ENCODE results near the gene FLII. TPM values are rescaled to one million over a fixed set of nuclear protein-coding genes. Genes with fewer than 3 reads are reported as not detected.

The FLII gene
- total RNA-seq, 1 donor from 2014 or later: 716 TPM

DNA sequence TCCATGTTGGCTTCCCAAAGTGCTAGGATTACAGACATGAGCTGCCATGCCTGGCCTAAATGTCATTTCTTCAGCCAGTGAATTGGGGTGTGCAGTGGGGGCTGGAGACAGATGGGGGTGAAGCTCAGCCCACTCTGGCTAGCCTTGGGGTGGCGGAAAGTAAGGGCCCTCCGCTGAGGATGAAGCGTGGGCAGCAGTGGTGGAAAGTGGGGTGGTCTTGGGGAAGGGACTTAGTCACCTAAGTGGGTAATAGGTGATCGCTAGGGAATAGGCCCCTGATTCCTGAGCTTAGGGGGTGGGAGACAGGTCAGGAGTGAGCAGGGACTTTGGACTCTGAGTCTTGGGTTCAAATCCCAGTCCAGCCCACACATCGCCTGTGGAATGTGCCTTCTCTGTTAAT lies 30.9 kb downstream of the FLII start:
- Histone ChIP-seq H3K9me3 (no peaks in the 10 kb centered on the region), H3K27ac (no peak overlapping the region), H3K4me3 (no peak overlapping the region), H3K4me1 (peaks cover 4 to 14% of the 10 kb centered on the region in 2 donors), H3K36me3 (no peaks in the 10 kb centered on the region), H3K27me3 (no peaks in the 10 kb centered on the region)
- TF ChIP-seq CTCF (IDR thresholded peaks at IDR 0.05): no peak
- intact Hi-C loops (cut with DNase I): loop anchor here (5.0 kb wide), 1 partner anchor 85 kb away; the partner anchor contains the start of gene TOP3A
- DNase-seq (ENCODE audit: low spot score in 2 of 2): no peak

GRCh38 chr17:18226284-18226945 lies 32.1 kb downstream of the FLII start:
- intact Hi-C loops (cut with DNase I): loop anchor here (5.0 kb wide), 1 partner anchor 86 kb away; the partner anchor contains the start of gene TOP3A
- no peak for TF ChIP-seq CTCF (IDR thresholded peaks at IDR 0.05)
- no peak for DNase-seq (ENCODE audit: low spot score in 2 of 2)

DNA sequence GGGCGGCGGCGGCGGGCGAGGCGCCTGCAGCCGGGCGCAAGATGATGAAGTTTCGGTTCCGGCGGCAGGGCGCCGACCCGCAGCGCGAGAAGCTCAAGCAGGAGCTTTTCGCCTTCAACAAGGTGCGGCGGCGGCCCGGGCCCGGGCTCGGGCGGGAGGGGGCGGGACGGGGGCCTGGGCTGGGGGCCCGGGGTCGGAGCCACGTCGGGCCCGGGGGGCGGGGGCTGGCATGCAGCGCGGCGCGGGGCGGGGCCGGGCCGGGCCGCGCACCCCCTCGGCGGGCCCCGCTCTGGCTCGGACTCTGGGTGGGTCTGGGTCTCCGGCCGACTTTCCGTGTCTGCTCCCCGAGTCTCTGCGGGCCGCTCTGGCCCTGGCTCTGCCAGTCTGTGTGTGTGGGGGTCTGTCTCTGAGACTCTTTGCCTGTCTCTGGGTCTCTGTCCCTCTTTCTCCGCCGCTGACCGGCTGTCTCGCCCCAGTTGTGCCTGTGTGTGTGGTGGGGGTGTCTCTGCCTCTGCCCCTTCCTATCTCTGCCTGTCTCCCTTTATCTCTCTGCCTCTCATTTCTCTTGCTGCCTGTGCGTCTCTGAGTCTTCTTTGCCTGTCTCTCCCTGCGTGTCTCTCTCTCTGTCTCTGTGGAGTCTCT lies 32.8 kb downstream of the FLII start:
- DNase-seq (ENCODE audit: low spot score in 2 of 2): no peak
- no peak for TF ChIP-seq CTCF (IDR thresholded peaks at IDR 0.05)
- no peaks in the 10 kb centered on the region for H3K9me3 ChIP-seq
- peaks cover 4 to 14% of the 10 kb centered on the region in 2 donors for H3K4me1 ChIP-seq
- H3K4me3 ChIP-seq: peak overlapping the region; percentile 69 to 74
- intact Hi-C loops (cut with DNase I): loop anchor here (1.0 to 5.0 kb wide), 3 partner anchors 35 to 87 kb away; partner anchors contain the start of genes ALKBH5, MIEF2 and TOP3A
- no peaks in the 10 kb centered on the region for H3K36me3 ChIP-seq
- no peaks in the 10 kb centered on the region for H3K27me3 ChIP-seq
- H3K27ac ChIP-seq: peak overlapping the region; percentile 45 to 56

More at GRCh38 chr17:18226284-18226945, 32.1 kb downstream of the FLII start:
- H3K4me3 ChIP-seq: peak overlapping the region; percentile 69 to 74
- H3K9me3 ChIP-seq: no peaks in the 10 kb centered on the region
- no peaks in the 10 kb centered on the region for H3K36me3 ChIP-seq
- H3K27me3 ChIP-seq: no peaks in the 10 kb centered on the region
- H3K4me1 ChIP-seq: peaks cover 4 to 14% of the 10 kb centered on the region in 2 donors
- H3K27ac ChIP-seq: peak overlapping the region; percentile 14 to 45

GRCh38 chr17:18225121-18225641 lies 33.4 kb downstream of the FLII start, which contains the start of gene LLGL1:
Gene LLGL1 (plus strand): TSS chr17:18225635. CDS start chr17:18225683, 48 bp downstream.
- H3K9me3 ChIP-seq: no peaks in the 10 kb centered on the region
- H3K27ac ChIP-seq: peak within 1 kb of the TSS; percentile 45 to 56
- peaks cover 4 to 14% of the 10 kb centered on the region in 2 donors for H3K4me1 ChIP-seq
- no peak for TF ChIP-seq CTCF (IDR thresholded peaks at IDR 0.05)
- DNase-seq (ENCODE audit: low spot score in 2 of 2): peak; percentile 85 to 98
- H3K36me3 ChIP-seq: no peaks in the 10 kb centered on the region
- peak within 1 kb of the TSS; percentile 69 to 74 for H3K4me3 ChIP-seq
- intact Hi-C loops (cut with DNase I): loop anchor here (1.0 to 5.0 kb wide), 3 partner anchors 35 to 87 kb away; partner anchors contain the start of genes ALKBH5, MIEF2 and TOP3A
- H3K27me3 ChIP-seq: no peaks in the 10 kb centered on the region

GRCh38 chr17:18224387-18225120 lies 34.0 kb downstream of the FLII start:
- peak overlapping the region; percentile 44 to 61 for H3K4me3 ChIP-seq
- intact Hi-C loops (cut with DNase I): loop anchor here (1.0 to 5.0 kb wide), 3 partner anchors 36 to 88 kb away; partner anchors contain the start of genes ALKBH5, MIEF2 and TOP3A

More at GRCh38 chr17:18224387-18225120, 34.0 kb downstream of the FLII start:
- no peaks in the 10 kb centered on the region for H3K36me3 ChIP-seq
- H3K27ac ChIP-seq: peak overlapping the region; percentile 31 to 49
- no peaks in the 10 kb centered on the region for H3K27me3 ChIP-seq
- H3K4me1 ChIP-seq: peaks cover 4 to 14% of the 10 kb centered on the region in 2 donors
- DNase-seq (ENCODE audit: low spot score in 2 of 2): no peak
- no peak for TF ChIP-seq CTCF (IDR thresholded peaks at IDR 0.05)
- no peaks in the 10 kb centered on the region for H3K9me3 ChIP-seq

Data from ascending aorta (tissue), 2 donors.